Neutrophil (primary cell): Measurements from ENCODE around the gene EIF5AL1.
"Not testable (repeated sequence)": the region's sequence is repeated elsewhere in the genome, so short reads cannot be mapped to it uniquely, and the experiment has no call there.

ENCODE experiments used
- H3K27ac ChIP-seq: fragments of 200-600 bp; sonication (generic); 2 replicates; pipeline ENCODE4 v1.5.1; 2016; ENCODE audit warnings: mild to moderate bottlenecking, moderate library complexity
- H3K27me3 ChIP-seq: fragments of 200-600 bp; sonication (generic); 2 replicates; pipeline ENCODE4 v1.6.0; 2016; ENCODE audit warnings: mild to moderate bottlenecking
- H3K36me3 ChIP-seq: fragments of 200-600 bp; sonication (generic); 2 replicates; pipeline ENCODE4 v1.5.1; 2017
- H3K4me1 ChIP-seq, 2 experiments: fragments of 200-600 bp in 1 of 2; sonication (generic) in 1 of 2; 1 replicate in 1 of 2; 2 replicates in 1 of 2; pipeline versions ENCODE4 v1.5.1 to v1.6.1; 2013 to 2016; ENCODE audit warnings: low read depth in 1 of 2, low read length in 1 of 2, mild to moderate bottlenecking in 1 of 2, moderate library complexity in 1 of 2; ENCODE audit not compliant: control insufficient read depth in 1 of 2, insufficient read depth in 1 of 2
- H3K4me3 ChIP-seq, 2 experiments: fragments of 200-600 bp in 1 of 2; sonication (generic) in 1 of 2; 1 replicate in 1 of 2; 2 replicates in 1 of 2; pipeline ENCODE4 v1.5.1; 2013 to 2016; ENCODE audit warnings: low read depth in 1 of 2, low read length in 1 of 2, mild to moderate bottlenecking in 1 of 2, moderate library complexity in 1 of 2
- H3K9me3 ChIP-seq: fragments of 200-600 bp; sonication (generic); 2 replicates; pipeline ENCODE4 v1.5.1; 2016
- TF ChIP-seq, protein P1 (sequence below): fragments of 200-600 bp; sonication (generic); IDR thresholded peaks from 2 replicates; pipeline ENCODE4 v1.5.1; 2016; ENCODE audit warnings: antibody characterized with exemption

EIF5AL1 gene

GRCh38 chr10:79496896-79497295 is 15.4 kb upstream of the EIF5AL1 start:
- TF ChIP-seq, protein P1, sequence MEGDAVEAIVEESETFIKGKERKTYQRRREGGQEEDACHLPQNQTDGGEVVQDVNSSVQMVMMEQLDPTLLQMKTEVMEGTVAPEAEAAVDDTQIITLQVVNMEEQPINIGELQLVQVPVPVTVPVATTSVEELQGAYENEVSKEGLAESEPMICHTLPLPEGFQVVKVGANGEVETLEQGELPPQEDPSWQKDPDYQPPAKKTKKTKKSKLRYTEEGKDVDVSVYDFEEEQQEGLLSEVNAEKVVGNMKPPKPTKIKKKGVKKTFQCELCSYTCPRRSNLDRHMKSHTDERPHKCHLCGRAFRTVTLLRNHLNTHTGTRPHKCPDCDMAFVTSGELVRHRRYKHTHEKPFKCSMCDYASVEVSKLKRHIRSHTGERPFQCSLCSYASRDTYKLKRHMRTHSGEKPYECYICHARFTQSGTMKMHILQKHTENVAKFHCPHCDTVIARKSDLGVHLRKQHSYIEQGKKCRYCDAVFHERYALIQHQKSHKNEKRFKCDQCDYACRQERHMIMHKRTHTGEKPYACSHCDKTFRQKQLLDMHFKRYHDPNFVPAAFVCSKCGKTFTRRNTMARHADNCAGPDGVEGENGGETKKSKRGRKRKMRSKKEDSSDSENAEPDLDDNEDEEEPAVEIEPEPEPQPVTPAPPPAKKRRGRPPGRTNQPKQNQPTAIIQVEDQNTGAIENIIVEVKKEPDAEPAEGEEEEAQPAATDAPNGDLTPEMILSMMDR, result no peak
- H3K36me3 ChIP-seq, result no peaks in the 10 kb centered on the region
- no peak overlapping the region for H3K27ac ChIP-seq
- H3K27me3 ChIP-seq, result peaks cover 38% of the 10 kb centered on the region
- no peak overlapping the region for H3K4me3 ChIP-seq
- no peaks in the 10 kb centered on the region for H3K4me1 ChIP-seq
- no peaks in the 10 kb centered on the region for H3K9me3 ChIP-seq

DNA sequence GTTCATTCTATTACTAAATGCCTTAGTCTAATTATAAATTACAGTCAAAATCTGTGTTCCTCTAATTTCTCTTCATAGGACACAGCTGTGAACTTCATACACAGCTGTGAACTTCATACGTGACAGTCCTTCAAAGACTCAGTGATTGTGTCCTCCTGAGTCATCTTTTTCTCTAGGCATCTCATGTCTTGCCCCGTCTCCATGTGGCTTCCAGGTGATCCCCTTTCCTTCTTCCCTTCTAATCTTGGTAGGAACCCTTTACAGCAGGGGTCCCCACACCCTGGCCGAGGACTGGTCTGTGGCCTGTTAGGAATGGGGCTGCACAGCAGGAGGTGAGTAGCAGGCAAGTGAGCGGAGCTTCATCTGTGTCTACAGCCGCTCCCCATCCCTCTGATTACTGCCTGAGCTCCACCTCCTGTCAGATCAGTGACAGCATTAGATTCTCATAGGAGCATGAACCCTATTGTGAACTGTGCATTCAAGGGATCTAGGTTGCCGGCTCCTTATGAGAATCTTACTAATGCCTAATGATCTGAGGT is 14.0 kb upstream of the EIF5AL1 start:
- Histone ChIP-seq H3K4me1 (no peaks in the 10 kb centered on the region), H3K36me3 (no peaks in the 10 kb centered on the region), H3K27me3 (peaks cover 38% of the 10 kb centered on the region), H3K4me3 (no peak overlapping the region), H3K27ac (no peak overlapping the region), H3K9me3 (no peaks in the 10 kb centered on the region)
- TF ChIP-seq, protein P1, result no peak

GRCh38 chr10:79502561-79503309 is 9.6 kb upstream of the EIF5AL1 start:
- Histone ChIP-seq H3K9me3 (no peaks in the 10 kb centered on the region), H3K4me3 (no peak overlapping the region), H3K27ac (no peak overlapping the region), H3K4me1 (no peaks in the 10 kb centered on the region), H3K36me3 (no peaks in the 10 kb centered on the region), H3K27me3 (peaks cover 21% of the 10 kb centered on the region)
- TF ChIP-seq, protein P1, result no peak

GRCh38 chr10:79503787-79504186 is 8.5 kb upstream of the EIF5AL1 start:
- not testable (repeated sequence) for H3K9me3 ChIP-seq, H3K4me1 ChIP-seq, H3K36me3 ChIP-seq, H3K27ac ChIP-seq, H3K4me3 ChIP-seq
- peaks cover 15% of the 10 kb centered on the region for H3K27me3 ChIP-seq

DNA sequence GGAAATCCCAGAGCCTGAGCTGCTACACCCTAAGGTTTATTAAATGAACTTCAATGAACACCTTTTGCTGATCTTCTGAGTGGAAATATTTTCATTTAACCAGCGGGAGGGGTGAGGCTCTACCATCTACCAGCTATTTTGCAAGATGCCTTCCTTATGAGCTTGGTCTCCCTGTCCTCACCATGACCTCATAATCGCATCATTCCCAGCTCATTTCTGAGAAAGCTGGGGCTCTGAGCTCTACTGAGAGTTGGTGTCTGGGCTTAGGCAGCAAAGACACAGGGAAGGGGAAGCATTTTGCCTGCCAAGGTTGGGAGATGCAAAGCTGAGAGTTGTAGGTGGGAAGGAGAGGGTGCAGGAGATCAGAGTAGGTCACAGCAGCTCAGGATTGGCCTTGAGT is 7.8 kb upstream of the EIF5AL1 start:
- H3K4me3 ChIP-seq, H3K9me3 ChIP-seq: not testable (repeated sequence)

GRCh38 chr10:79505328-79505727 is 7.0 kb upstream of the EIF5AL1 start:
- not testable (repeated sequence) for H3K36me3 ChIP-seq, H3K4me3 ChIP-seq, H3K4me1 ChIP-seq, H3K9me3 ChIP-seq, H3K27ac ChIP-seq
- H3K27me3 ChIP-seq, result peaks cover 15% of the 10 kb centered on the region

More for the DNA sequence above, 7.8 kb upstream of the EIF5AL1 start:
- not testable (repeated sequence) for H3K36me3 ChIP-seq, H3K4me1 ChIP-seq, H3K27ac ChIP-seq
- H3K27me3 ChIP-seq, result peaks cover 15% of the 10 kb centered on the region

- Histone ChIP-seq H3K27me3 (peaks cover 15% of the 10 kb centered on the region), H3K27ac (no peak overlapping the region), H3K36me3 (no peaks in the 10 kb centered on the region), H3K4me3 (no peak overlapping the region), H3K9me3 (no peaks in the 10 kb centered on the region), H3K4me1 (no peaks in the 10 kb centered on the region)
- TF ChIP-seq, protein P1, result no peak
These were observed 6.5 kb upstream of the EIF5AL1 start for GRCh38 chr10:79505829-79506228.
